NCI-H446 (cell line): ENCODE measurements around the gene POT1.
"Not testable (repeated sequence)": the region's sequence is repeated elsewhere in the genome, so short reads cannot be mapped to it uniquely, and the experiment has no call there.

Experiments
- DNase-seq, 2 experiments: peaks; one replicate each; lab custom pipeline; 2025; lab: John Stamatoyannopoulos, UW

Gene POT1

GRCh38 chr7:124929467-124930172, at the start of gene POT1:
Gene POT1, minus strand, starts transcription at chr7:124929825. Its CDS starts 32,652 bp downstream, at chr7:124897173.
- peak; percentile 95 to 99 for DNase-seq

GRCh38 chr7:124975131-124975530, 45.5 kb upstream of the POT1 start:
- DNase-seq, result not testable (repeated sequence)

- no peak for DNase-seq
Measured at GRCh38 chr7:124965553-124965952, 35.9 kb upstream of the POT1 start.

GRCh38 chr7:124959676-124960075, 30.1 kb upstream of the POT1 start:
- DNase-seq, result no peak

- DNase-seq, result not testable (repeated sequence)
Measured at GRCh38 chr7:124957952-124958351, 28.3 kb upstream of the POT1 start.

GRCh38 chr7:124956160-124956559, 26.5 kb upstream of the POT1 start:
- DNase-seq, result no peak

- DNase-seq, result no peak
Measured at GRCh38 chr7:124954790-124955189, 25.2 kb upstream of the POT1 start.

- no peak for DNase-seq
Measured at GRCh38 chr7:124945680-124946079, 16.1 kb upstream of the POT1 start.

GRCh38 chr7:124943472-124943871, 13.8 kb upstream of the POT1 start:
- no peak for DNase-seq

GRCh38 chr7:124942399-124942798, 12.8 kb upstream of the POT1 start:
- no peak for DNase-seq

- no peak for DNase-seq
Measured at GRCh38 chr7:124940306-124940705, 10.7 kb upstream of the POT1 start.

GRCh38 chr7:124938128-124938527, 8.5 kb upstream of the POT1 start:
- DNase-seq, result no peak

- no peak for DNase-seq
Measured at GRCh38 chr7:124937076-124937475, 7.5 kb upstream of the POT1 start.

- no peak for DNase-seq
Measured at GRCh38 chr7:124934841-124935240, 5.2 kb upstream of the POT1 start.

GRCh38 chr7:124930655-124931597, 1.3 kb upstream of the POT1 start:
- no peak for DNase-seq

- DNase-seq, result no peak
Measured at GRCh38 chr7:124930173-124930623, 573 bp upstream of the POT1 start.

GRCh38 chr7:124924906-124925305, 4.7 kb downstream of the POT1 start:
- no peak for DNase-seq

- DNase-seq, result no peak
Measured at GRCh38 chr7:124922200-124922599, 7.4 kb downstream of the POT1 start.

GRCh38 chr7:124919841-124920240, 9.8 kb downstream of the POT1 start:
- no peak for DNase-seq

- no peak for DNase-seq
Measured at GRCh38 chr7:124918662-124919061, 11.0 kb downstream of the POT1 start.

GRCh38 chr7:124915242-124915641, 14.4 kb downstream of the POT1 start:
- DNase-seq, result no peak

GRCh38 chr7:124914298-124914697, 15.3 kb downstream of the POT1 start:
- no peak for DNase-seq

- no peak for DNase-seq
Measured at GRCh38 chr7:124912972-124913371, 16.7 kb downstream of the POT1 start.
